GM18526 (cell line): ENCODE data around the gene MADCAM1.

ENCODE experiments used
- POLR2A ChIP-seq: IDR thresholded peaks from 3 replicates; pipeline ENCODE4 v1.6.1; 2011; ENCODE audit not compliant: insufficient read length; ENCODE audit errors: extremely low read depth

MADCAM1 gene

DNA sequence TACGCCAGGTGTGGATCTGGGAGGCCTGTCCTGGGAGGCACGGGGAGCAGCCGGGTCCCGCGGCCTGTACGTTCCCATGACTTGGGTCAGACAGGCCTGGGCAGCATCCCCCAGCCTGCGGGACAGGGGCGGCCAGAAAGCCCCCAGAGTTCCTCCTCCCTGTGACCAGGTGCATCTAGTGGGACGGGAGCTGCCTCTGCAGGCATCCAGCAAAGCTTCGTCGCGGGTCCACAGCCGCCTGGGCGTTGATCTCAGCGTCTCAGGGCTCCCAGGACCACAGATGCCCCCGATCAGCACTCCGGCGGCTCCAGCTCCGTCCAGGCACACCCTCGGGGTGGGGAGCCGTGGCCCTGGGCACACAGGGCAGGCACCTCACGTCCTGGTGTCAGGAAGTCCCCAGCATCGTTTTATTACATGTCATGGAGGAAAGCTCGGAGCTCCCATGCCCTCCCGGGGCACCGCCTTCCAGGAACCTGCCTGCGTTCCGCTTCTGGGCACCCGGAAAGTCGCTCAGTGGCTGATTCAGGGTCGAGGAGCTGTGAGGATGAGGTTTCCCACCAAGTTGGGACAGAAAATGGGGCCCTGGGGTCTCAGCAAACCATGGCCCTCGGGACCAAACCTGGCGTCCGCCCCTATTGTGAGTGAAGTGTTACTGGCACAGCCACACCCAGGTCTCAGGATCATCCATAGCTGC is 46.0 kb downstream of the MADCAM1 start:
- TF ChIP-seq POLR2A, result no peak

DNA sequence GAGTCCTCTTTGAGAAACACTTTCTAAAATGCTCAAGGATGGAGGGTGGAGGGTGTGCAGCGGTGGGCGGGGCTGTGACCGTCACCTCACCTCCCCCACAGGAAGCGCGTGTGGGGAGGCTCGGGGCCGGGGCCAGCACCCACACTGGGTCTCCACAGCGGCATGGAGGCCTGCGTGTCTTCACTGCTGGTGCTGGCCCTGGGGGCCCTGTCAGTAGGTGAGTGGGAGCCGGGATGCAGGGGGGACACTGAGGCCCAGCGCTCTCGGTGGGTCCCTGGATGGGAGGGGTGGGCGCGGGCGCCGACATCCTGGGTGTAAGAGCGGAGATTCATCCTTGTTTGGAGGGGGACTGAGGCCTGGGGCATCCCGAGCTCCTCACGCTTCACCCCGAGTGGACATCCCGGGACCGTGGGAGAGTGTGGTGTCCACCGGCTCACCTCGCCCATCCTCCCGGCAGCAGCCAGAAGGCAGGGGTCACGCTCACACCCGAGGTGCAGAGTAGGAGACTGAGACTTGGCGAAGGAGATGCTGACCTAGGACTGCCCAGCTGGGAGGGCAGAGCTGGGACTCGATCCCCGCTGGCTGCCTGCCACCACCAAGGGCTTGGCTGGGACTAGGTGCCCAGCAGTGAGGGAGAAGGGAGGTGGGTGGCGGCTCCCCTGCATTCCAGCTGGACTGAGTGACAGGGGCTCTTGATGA is 47.8 kb downstream of the MADCAM1 start, which contains the start of gene GZMM:
GZMM (plus strand) TSS at position 144 of the 699 bp plus-strand sequence; CDS start at position 163, 19 bp downstream.
- TF ChIP-seq POLR2A, result no peak

DNA sequence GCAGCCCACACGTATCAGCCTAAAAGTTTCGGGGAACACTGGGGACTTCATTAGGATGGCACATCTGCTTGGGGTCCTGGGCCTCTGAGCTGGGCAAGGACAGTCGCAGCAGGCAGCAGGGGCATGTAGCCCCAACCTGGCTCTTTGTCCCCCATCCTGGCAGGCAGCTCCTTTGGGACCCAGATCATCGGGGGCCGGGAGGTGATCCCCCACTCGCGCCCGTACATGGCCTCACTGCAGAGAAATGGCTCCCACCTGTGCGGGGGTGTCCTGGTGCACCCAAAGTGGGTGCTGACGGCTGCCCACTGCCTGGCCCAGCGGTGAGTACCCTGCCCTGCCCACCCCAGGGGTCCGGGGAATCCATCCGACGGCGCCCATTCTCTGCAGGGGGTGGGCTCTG is 50.8 kb downstream of the MADCAM1 start:
- no peak for TF ChIP-seq POLR2A

DNA sequence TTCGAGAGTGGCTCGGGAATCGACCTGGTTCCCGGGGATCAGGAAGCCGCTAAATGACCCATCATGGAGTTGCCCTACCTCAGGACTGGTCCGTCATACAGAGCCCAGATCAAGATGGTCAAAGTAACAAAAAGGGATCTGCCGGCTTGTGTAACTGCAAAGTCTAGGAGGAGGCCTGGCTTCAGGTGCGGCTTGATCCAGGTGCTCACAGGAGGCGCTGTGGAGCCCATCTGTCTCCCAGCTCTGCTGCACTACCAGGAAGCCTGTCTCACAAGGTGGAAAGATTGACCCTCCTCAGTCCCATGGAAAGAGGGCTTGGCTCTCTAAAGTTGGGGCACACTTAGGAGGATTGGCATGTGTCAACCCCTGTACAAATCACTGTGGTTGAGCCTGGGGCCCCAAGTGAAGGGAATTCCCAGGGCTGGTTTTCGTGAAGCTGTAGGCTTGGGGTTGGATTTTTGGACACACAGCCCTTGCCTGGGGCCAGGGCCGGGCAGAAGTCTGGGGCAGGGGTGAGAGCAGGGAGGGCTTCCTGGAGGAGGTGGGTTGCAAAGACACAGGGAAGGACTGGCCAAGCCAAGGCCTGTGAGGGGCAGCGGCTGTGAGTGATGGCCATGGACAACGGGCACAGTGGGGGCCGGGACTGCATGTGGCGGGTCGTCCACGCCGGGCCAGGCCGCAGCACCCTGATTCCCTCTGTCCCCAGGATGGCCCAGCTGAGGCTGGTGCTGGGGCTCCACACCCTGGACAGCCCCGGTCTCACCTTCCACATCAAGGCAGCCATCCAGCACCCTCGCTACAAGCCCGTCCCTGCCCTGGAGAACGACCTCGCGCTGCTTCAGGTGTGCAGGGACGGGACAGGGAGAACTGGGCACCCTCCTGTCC is 51.8 kb downstream of the MADCAM1 start:
- no peak for TF ChIP-seq POLR2A

DNA sequence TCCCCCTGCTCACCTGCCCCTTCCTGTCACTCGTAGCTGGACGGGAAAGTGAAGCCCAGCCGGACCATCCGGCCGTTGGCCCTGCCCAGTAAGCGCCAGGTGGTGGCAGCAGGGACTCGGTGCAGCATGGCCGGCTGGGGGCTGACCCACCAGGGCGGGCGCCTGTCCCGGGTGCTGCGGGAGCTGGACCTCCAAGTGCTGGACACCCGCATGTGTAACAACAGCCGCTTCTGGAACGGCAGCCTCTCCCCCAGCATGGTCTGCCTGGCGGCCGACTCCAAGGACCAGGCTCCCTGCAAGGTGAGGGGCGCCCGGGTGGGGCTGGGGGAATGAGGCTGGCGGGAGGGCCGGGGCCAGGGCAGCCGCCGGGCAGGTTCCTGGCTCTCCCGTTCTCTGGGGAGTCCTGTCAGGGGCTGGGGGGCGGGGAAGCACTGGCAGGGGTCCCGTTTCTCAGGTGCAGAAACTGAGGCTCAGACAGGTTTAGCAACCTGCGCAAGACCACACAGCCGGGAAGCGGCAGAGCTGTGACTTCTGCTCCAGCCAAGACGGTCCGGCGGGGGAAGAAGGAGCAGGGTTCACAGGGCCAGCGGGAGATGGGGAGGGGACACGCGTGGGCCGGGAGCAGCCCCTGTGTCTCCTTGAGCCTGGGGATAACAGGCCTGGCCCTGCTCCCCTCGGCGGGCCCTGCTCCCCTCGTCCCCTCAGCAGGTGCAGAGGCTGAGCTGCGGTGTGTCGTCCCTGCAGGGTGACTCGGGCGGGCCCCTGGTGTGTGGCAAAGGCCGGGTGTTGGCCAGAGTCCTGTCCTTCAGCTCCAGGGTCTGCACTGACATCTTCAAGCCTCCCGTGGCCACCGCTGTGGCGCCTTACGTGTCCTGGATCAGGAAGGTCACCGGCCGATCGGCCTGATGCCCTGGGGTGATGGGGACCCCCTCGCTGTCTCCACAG is 52.9 kb downstream of the MADCAM1 start:
- TF ChIP-seq POLR2A, result no peak

DNA sequence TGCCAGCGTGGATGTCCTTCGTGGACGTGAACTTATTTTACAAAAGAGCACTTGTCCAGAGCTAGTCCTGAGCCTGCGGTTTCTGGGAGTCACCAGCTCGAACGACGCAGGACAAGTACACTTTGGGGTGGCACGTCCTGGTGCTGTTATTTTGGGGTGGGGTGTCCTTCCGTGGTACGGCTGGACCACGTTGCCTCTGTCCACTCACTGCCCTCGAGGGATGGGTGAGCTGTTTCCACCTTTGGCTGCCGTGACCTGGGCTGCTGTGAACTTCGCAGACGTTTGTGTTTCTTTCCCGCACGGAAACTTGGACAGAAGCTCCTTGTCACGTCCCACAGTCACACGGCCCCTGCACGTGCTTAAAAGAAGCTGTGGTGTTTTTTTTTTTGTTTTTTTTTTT is 58.5 kb downstream of the MADCAM1 start:
- no peak for TF ChIP-seq POLR2A
